H1 (cell line): Measurements from ENCODE around the gene FAM90A1. TPM values are rescaled to one million over a fixed set of nuclear protein-coding genes. Genes with fewer than 3 reads are reported as not detected.
"Not testable (repeated sequence)": the region's sequence is repeated elsewhere in the genome, so short reads cannot be mapped to it uniquely, and the experiment has no call there.

Experiments
- CTCF ChIA-PET: fragments of 300-600 bp; sonication (Branson Sonifier 250); formaldehyde crosslinking; loops from one replicate; lab custom pipeline; 2021; ENCODE audit not compliant: partially characterized antibody; lab: Charles Lee
- POLR2A ChIA-PET: fragments of 300-600 bp; sonication (Branson Sonifier 250); formaldehyde crosslinking; loops from one replicate; lab custom pipeline; 2021; ENCODE audit warnings: inconsistent platforms; ENCODE audit not compliant: partially characterized antibody; lab: Charles Lee
- DNase-seq, 2 experiments: peaks; one replicate each; pipeline versions ENCODE4 v3.0.0 to v3.0.0-alpha.2; 2010 to 2022; ENCODE audit warnings: low spot score in 2 of 2, low read depth in 1 of 2, mixed read lengths in 1 of 2
- FAIRE-seq: peaks from 2 replicates; lab custom pipeline; 2011; peaks lifted over from hg19 to GRCh38; lab: Jason Lieb, UNC
- H2AFZ ChIP-seq: 2 replicates; pipeline ENCODE4 v1.8.1; 2012; ENCODE audit warnings: low read length, inconsistent platforms
- H2AK5ac ChIP-seq: 2 replicates; pipeline ENCODE4 v1.6.1; 2013; ENCODE audit warnings: low read depth, low read length
- H2BK120ac ChIP-seq: replicated peaks from 2 replicates; pipeline ENCODE3; 2013; ENCODE audit warnings: low read depth, low read length, inconsistent platforms
- H2BK12ac ChIP-seq: 2 replicates; pipeline ENCODE4 v1.6.1; 2013; ENCODE audit warnings: low read depth, low read length
- H2BK15ac ChIP-seq: 2 replicates; pipeline ENCODE4 v1.6.1; 2013; ENCODE audit warnings: low read length
- H2BK20ac ChIP-seq: 2 replicates; pipeline ENCODE4 v1.6.1; 2013; ENCODE audit warnings: low read length
- H2BK5ac ChIP-seq: 2 replicates; pipeline ENCODE4 v1.6.1; 2013; ENCODE audit warnings: low read depth, low read length
- H3K14ac ChIP-seq: 2 replicates; pipeline ENCODE4 v1.6.1; 2013; ENCODE audit warnings: inconsistent platforms; ENCODE audit not compliant: insufficient read length
- H3K18ac ChIP-seq: 2 replicates; pipeline ENCODE4 v1.6.1; 2013; ENCODE audit warnings: low read length; ENCODE audit errors: extremely low read depth
- H3K23ac ChIP-seq: 2 replicates; pipeline ENCODE4 v1.6.1; 2013; ENCODE audit warnings: inconsistent platforms; ENCODE audit not compliant: insufficient read length
- H3K23me2 ChIP-seq: 2 replicates; pipeline ENCODE4 v1.6.1; 2013; ENCODE audit warnings: low read depth, low read length
- H3K27ac ChIP-seq: 2 replicates; pipeline ENCODE4 v1.6.1; 2011; ENCODE audit warnings: low read depth, low read length, inconsistent platforms
- H3K27me3 ChIP-seq, 4 experiments: replicated peaks in 1 of 4; 1 replicate in 1 of 4; 2 replicates in 3 of 4; pipeline versions ENCODE4 v1.6.1 to v1.8.1; 2011 to 2013; ENCODE audit warnings: low read length in 3 of 4, mild to moderate bottlenecking in 3 of 4, inconsistent platforms in 2 of 4, mixed read lengths in 2 of 4, moderate library complexity in 1 of 4; ENCODE audit not compliant: control insufficient read depth in 3 of 4, insufficient read depth in 3 of 4; ENCODE audit errors: extremely low read depth in 1 of 4
- H3K36me3 ChIP-seq, 4 experiments: 2 replicates each; pipeline versions ENCODE4 v1.6.1 to v1.8.1; 2011 to 2013; ENCODE audit warnings: mild to moderate bottlenecking in 4 of 4, low read length in 3 of 4, moderate library complexity in 2 of 4, control low read depth in 1 of 4, inconsistent platforms in 1 of 4; ENCODE audit not compliant: insufficient read depth in 4 of 4, control insufficient read depth in 2 of 4
- H3K4ac ChIP-seq: replicated peaks from 2 replicates; pipeline ENCODE3; 2013; ENCODE audit warnings: low read length, low read depth, mixed read lengths, inconsistent platforms; ENCODE audit not compliant: insufficient read length
- H3K4me1 ChIP-seq, 4 experiments: replicated peaks in 1 of 4; 1 replicate in 1 of 4; 2 replicates in 3 of 4; pipeline versions ENCODE4 v1.6.1 to v1.8.1; 2011 to 2013; ENCODE audit warnings: low read length in 3 of 4, inconsistent platforms in 2 of 4, mixed read lengths in 1 of 4; ENCODE audit not compliant: insufficient read depth in 4 of 4, control insufficient read depth in 3 of 4
- H3K4me2 ChIP-seq, 2 experiments: 2 replicates each; pipeline versions ENCODE4 v1.6.1 to v1.8.1; 2011 to 2013; ENCODE audit warnings: low read depth in 2 of 2, low read length in 2 of 2, control low read depth in 1 of 2, inconsistent platforms in 1 of 2, mild to moderate bottlenecking in 1 of 2; ENCODE audit not compliant: insufficient read depth in 1 of 2
- H3K4me3 ChIP-seq, 4 experiments: fragments of 200-600, 300-600 bp in 1 of 4; sonication (generic), shearing (Covaris generic), sonication (Bioruptor Twin) in 1 of 4; 2 replicates each; pipeline versions ENCODE4 v1.5.1 to v1.8.1; 2011 to 2016; ENCODE audit warnings: low read length in 4 of 4, low read depth in 3 of 4, control low read depth in 2 of 4, inconsistent platforms in 2 of 4, mild to moderate bottlenecking in 2 of 4, mixed read lengths in 1 of 4, moderate library complexity in 1 of 4; ENCODE audit not compliant: insufficient read depth in 2 of 4; ENCODE audit errors: extremely low read depth in 1 of 4
- H3K56ac ChIP-seq: replicated peaks from 2 replicates; pipeline ENCODE3; 2013; ENCODE audit warnings: low read depth, mild to moderate bottlenecking, mixed read lengths, low read length, inconsistent platforms; ENCODE audit not compliant: insufficient read length
- H3K79me1 ChIP-seq: 2 replicates; pipeline ENCODE4 v1.6.1; 2013; ENCODE audit warnings: low read depth, low read length, control low read depth
- H3K79me2 ChIP-seq, 2 experiments: 2 replicates each; pipeline versions ENCODE4 v1.6.1 to v1.8.1; 2012 to 2013; ENCODE audit warnings: low read length in 2 of 2, mild to moderate bottlenecking in 2 of 2, inconsistent platforms in 1 of 2; ENCODE audit not compliant: insufficient read depth in 2 of 2, control insufficient read depth in 1 of 2
- H3K9ac ChIP-seq, 4 experiments: replicated peaks in 1 of 4; 1 replicate in 1 of 4; 2 replicates in 3 of 4; pipeline versions ENCODE4 v1.6.1 to v1.8.1; 2011 to 2013; ENCODE audit warnings: low read depth in 3 of 4, low read length in 3 of 4, control low read depth in 2 of 4, mild to moderate bottlenecking in 2 of 4, moderate library complexity in 2 of 4, inconsistent platforms in 1 of 4; ENCODE audit errors: extremely low read depth in 1 of 4
- H3K9me3 ChIP-seq, 2 experiments: 2 replicates each; pipeline versions ENCODE4 v1.6.1 to v1.8.1; 2012 to 2013; ENCODE audit warnings: mild to moderate bottlenecking in 2 of 2, moderate library complexity in 2 of 2, control low read depth in 1 of 2, inconsistent platforms in 1 of 2, low read depth in 1 of 2, low read length in 1 of 2, mixed read lengths in 1 of 2; ENCODE audit not compliant: insufficient read depth in 2 of 2
- H4K20me1 ChIP-seq, 2 experiments: replicated peaks in 1 of 2; 2 replicates each; pipeline versions ENCODE3 to v1.8.1; 2011 to 2013; ENCODE audit warnings: inconsistent platforms in 2 of 2, low read length in 2 of 2, mild to moderate bottlenecking in 1 of 2; ENCODE audit not compliant: insufficient read depth in 2 of 2, control insufficient read depth in 1 of 2
- H4K5ac ChIP-seq: 2 replicates; pipeline ENCODE4 v1.6.1; 2013; ENCODE audit warnings: low read length, low read depth, mixed read lengths, inconsistent platforms; ENCODE audit not compliant: insufficient read length
- H4K8ac ChIP-seq: 2 replicates; pipeline ENCODE4 v1.8.0; 2013; ENCODE audit warnings: mild to moderate bottlenecking, moderate library complexity, low read length, inconsistent platforms; ENCODE audit not compliant: insufficient read depth; ENCODE audit errors: extremely low read depth
- H4K91ac ChIP-seq: replicated peaks from 2 replicates; pipeline ENCODE3; 2013; ENCODE audit warnings: low read length, mixed read lengths, inconsistent platforms; ENCODE audit not compliant: insufficient read length
- WGBS, 2 experiments: shearing (Covaris generic) in 1 of 2; methylation state at CpG; one replicate each; pipeline versions ENCODE4 v1.1.6 to v1.1.7; 2013 to 2015; ENCODE audit warnings: low lambda C conversion rate in 2 of 2, mixed read lengths in 2 of 2, inconsistent platforms in 1 of 2, low coverage in 1 of 2, missing lambda C conversion rate in 1 of 2; ENCODE audit not compliant: insufficient replicate concordance in 2 of 2, insufficient coverage in 1 of 2, insufficient read length in 1 of 2; ENCODE audit errors: extremely low coverage in 1 of 2, missing lambda C conversion rate in 1 of 2; 5-methylcytosine and 5-hydroxymethylcytosine counted together
- polyA plus RNA-seq, 7 experiments: library from polyadenylated mRNA; depleted of rRNA in 3 of 7; stranded (reverse) in 5 of 7; unstranded in 2 of 7; fragments of >200 nt in 5 of 7; fragments of 200-250 nt in 2 of 7; gene quantifications; 1 replicate in 5 of 7; 2 replicates in 1 of 7; 4 replicates in 1 of 7; pipeline versions ENCODE4 v1.2.1 to v1.2.3, GENCODE V29; 2011 to 2013; ENCODE audit warnings: missing spikeins in 2 of 7, mixed read lengths in 2 of 7
- total RNA-seq: library from RNA; stranded (reverse); fragmentation: NEBNext Ultra II Directional; extraction: Animal tissue kit (Norgen Biotek cat#: 25700); gene quantifications from 2 replicates; pipeline ENCODE4 v1.2.1, GENCODE V29; 2021

The FAM90A1 gene
- total and polyA plus RNA-seq, 2 of the 8 experiments (the other 6 are each of a cell fraction or from before 2014, with no cell fraction given): 0.21 TPM; not detected in 1

DNA sequence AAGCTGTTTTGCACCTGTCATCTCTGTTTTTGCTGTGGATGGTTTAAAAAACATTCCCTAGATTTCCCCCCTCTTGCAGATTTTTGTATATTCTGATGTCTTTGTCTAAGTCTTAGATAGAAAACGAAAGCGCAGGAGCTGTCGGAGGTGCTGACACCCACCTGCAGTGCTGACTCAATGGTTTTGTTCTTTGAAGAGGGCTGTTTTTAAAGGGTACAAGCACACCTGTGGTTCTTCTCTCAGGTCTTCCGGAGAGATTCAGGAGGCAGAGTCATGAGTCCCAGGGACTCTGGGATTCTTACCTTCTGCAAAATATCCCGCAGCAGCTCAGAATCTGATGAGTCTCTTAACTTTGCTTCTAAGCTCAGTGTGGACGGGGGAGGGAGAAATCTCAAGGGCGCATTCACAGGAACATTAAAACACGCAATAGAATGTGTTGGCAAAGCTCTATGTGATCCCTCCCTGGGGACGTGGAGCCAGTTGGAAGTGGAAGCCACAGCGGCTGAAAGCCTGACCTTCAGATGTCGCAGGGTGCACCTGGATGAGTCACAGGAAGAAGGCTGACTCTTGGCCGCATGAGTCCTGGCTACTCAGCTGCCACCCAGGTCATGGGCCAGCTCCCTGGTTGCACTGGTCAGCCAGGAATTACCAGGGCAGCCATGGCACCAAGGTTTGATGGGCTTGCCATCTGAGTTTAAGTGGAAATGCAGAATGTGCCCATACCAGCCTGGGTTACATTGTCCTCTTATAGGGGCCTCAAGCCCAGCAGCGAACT, 13.1 kb upstream of the FAM90A1 start:
- not testable (repeated sequence) for DNase-seq

More for the DNA sequence above, 13.1 kb upstream of the FAM90A1 start:
- H3K56ac ChIP-seq, H3K4me1 ChIP-seq, H3K23me2 ChIP-seq, H4K20me1 ChIP-seq, H4K5ac ChIP-seq, H3K27ac ChIP-seq, H3K36me3 ChIP-seq, H2BK15ac ChIP-seq, H2BK12ac ChIP-seq, H4K91ac ChIP-seq, H3K23ac ChIP-seq, H3K18ac ChIP-seq, H3K79me1 ChIP-seq, H3K9me3 ChIP-seq, H2AK5ac ChIP-seq, FAIRE-seq, H3K4me2 ChIP-seq, H4K8ac ChIP-seq, H3K4ac ChIP-seq, H2AFZ ChIP-seq, H3K14ac ChIP-seq, H3K27me3 ChIP-seq, POLR2A ChIA-PET, H3K9ac ChIP-seq, H2BK120ac ChIP-seq, H2BK5ac ChIP-seq, H3K4me3 ChIP-seq, H2BK20ac ChIP-seq, H3K79me2 ChIP-seq: not testable (repeated sequence)
- CTCF ChIA-PET: interaction anchor here (1.0 kb wide), 1 partner anchor 10 kb away, joined by 4 read pairs; no protein-coding TSS in a partner anchor
- 75% methylated on average over 9 of the region's 13 CpGs; no CpG with 5 or more reads in 1 of the 2 experiments for WGBS, 2 experiments
